GM21423 (cell line): ENCODE data around the gene OR51B2.
A peak's percentile ranks its signal among the peaks of the same experiment; 100 is the strongest.

Source experiments
- ATAC-seq: cut with Tn5 transposase; IDR thresholded peaks from one replicate; pipeline ENCODE4 v1.9.1; 2021; ENCODE audit warnings: mild to moderate bottlenecking, moderate library complexity; ENCODE audit not compliant: unreplicated experiment

Gene OR51B2

DNA sequence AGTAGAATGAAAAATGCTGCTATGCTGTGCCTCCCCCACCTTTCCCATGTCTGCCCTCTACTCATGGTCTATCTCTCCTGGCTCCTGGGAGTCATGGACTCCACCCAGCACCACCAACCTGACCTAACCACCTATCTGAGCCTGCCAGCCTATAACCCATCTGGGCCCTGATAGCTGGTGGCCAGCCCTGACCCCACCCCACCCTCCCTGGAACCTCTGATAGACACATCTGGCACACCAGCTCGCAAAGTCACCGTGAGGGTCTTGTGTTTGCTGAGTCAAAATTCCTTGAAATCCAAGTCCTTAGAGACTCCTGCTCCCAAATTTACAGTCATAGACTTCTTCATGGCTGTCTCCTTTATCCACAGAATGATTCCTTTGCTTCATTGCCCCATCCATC is 39.5 kb downstream of the OR51B2 start:
- no peak for ATAC-seq

DNA sequence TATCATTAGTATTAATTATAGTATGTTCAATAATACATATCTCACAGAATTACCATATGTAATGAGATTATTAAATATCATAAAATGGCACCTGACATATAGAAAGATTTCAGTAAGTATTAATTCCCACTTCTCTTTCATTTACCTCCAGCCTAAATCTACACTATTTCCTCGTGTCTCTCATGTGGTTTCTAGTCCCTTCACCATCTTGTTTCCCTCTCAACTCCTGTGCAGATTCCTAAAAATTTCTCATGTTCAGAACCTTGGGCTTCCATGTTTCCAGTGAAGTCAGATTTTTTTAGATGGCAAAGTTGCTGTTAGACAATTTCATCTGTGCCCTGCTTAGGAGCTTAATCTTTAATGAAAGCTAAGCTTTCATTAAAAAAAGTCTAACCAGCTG is 40.2 kb downstream of the OR51B2 start:
- no peak for ATAC-seq

DNA sequence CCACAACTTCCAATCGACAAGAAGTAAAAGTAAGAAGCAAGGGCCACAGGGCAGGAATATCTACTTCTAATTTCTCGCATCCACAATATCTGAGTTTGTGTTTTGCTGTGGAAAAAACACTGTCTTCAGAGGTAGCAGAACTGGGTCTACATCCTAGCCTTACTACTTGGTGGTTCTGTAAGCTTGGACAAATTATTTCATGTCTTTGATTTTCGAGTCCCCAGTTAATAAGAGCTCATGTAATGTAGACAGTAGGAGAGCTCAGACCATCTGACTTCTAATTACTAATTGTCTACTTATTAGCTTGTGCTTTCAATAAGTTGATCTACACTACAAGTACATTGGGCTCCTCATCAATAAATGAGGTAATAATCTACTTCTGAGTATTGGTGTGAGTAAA is 41.0 kb downstream of the OR51B2 start:
- ATAC-seq: no peak

DNA sequence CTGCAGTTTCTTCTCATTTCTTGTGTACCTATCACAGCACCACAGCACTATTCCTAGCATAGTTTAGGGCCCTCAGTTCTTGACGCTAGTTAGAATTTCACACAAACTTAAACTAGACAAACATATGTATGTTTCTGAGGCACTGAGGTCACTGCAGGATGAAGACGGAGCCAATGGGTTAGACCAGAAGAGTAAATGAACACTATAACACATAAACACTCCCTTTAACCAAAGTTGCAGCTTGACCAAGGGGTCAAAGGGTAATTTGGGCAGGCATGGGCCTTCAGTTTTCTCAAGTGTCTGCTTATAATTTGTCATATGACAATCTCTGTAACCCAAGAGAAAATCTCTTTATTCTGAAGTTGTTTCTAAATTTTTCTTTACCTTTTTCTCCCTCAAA is 41.5 kb downstream of the OR51B2 start:
- no peak for ATAC-seq

DNA sequence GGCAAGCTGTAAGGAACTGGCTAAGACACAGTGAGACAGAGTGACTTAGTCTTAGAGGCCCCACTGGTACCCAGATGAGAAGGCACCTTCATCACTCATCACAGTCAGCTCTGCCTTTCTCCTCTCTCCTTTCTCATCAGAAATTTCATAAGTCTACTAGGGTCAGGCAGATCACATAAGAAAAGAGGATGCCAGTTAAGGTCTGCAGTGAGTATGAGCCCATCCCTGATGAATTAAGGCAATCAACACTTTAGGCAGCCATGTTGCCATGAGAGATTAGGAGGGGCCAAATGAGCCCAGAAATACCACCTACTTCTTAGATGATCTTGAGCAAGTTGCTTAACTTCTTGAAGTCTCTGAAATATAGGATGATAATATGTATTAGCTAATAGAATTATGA is 42.5 kb downstream of the OR51B2 start:
- ATAC-seq: no peak

DNA sequence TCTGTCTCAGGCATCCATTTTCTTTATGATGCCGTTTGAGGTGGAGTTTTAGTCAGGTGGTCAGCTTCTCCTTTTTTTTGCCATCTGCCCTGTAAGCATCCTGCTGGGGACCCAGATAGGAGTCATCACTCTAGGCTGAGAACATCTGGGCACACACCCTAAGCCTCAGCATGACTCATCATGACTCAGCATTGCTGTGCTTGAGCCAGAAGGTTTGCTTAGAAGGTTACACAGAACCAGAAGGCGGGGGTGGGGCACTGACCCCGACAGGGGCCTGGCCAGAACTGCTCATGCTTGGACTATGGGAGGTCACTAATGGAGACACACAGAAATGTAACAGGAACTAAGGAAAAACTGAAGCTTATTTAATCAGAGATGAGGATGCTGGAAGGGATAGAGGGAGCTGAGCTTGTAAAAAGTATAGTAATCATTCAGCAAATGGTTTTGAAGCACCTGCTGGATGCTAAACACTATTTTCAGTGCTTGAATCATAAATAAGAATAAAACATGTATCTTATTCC is 43.5 kb downstream of the OR51B2 start:
- peak; percentile 98 for ATAC-seq

DNA sequence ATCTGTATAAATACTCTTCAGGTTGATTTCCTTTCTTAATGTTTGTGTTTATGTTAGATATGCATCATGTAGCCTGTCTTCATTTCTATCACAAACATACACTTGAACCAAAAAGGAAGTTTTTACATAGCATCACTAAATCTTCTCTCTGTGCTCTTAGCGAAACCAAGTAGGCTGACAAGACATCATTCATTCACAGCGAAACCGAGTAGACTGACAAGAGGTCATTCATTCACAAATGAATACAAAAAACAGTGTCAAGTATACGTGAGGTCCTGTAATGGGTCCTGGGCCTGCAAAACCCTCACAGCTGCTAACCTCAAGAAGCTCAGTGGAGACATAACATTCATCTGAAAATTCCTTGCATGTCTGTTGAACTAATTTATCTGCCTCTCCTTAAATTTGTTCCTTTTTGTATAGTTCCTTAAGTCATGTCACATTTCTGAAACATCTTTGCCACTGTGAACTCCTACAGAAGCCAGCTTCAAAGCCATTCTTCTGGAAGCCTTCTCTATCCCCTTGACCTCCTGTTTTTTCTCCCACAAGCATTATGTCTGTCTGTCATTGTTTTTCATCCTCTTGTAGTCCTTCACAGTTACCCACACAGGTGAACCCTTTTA is 44.5 kb downstream of the OR51B2 start:
- ATAC-seq: no peak

DNA sequence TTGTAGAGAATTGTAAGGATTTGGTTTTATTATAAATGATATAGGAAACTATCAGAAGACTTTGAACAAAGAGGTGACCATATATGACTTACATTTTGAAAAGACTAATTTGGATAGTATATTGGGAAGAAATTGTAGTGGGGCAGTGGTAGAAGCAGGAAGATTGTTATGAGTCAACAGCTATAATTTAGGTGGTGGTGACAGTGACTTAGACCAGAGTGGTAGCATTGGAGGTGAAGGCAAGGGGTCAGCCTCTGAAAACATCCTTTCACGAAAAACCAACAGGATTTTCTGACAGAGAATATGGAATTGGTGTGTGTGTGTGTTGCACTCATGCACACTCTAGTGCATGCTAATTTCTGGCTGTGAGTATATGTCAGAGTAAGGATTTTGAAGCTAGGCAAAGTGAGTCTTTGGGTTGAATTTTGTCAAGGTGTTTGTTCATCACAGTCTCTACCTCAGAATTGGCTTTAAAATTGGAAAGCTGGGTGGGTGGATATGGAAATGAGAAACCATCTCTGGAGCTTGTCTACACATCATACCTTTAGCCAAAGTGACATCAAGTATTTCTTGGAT is 46.2 kb downstream of the OR51B2 start:
- ATAC-seq: no peak

DNA sequence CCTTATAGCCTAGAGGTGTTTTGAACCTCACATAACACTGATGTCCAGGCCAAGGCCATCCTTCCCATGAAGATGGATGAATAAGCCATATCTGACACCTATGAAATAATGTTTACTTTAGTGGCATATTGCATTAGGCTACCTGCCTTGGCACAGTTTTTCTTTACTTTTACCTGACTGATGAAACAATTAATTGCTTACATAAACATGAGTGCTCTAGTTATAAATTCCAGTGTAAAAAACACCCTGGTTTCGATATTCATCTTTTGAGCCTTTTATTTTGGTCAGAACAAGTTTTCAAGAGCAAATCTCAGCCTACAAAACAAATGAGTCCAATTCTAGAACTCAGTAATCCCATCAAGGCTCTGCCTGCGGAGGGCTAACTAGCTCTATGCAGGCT is 47.4 kb downstream of the OR51B2 start:
- ATAC-seq: no peak

DNA sequence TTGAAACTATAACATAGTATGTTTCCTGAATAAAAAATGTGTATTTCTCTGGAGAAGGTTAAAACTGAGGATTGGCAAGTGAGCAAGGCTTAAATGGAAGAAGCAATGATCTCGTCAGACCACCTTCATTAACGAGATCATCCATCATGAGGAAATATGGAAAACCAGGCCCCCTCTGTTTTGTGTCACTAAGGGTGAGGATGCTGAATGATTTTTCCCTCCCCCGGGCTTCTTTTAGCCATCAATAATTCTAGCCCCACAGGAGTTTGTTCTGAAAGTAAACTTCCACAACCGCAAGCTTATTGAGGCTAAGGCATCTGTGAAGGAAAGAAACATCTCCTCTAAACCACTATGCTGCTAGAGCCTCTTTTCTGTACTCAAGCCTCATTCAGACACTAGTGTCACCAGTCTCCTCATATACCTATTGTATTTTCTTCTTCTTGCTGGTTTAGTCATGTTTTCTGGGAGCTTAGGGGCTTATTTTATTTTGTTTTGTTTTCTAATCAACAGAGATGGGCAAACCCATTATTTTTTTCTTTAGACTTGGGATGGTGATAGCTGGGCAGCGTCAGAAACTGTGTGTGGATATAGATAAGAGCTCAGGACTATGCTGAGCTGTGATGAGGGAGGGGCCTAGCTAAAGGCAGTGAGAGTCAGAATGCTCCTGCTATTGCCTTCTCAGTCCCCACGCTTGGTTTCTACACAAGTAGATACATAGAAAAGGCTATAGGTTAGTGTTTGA is 48.6 kb downstream of the OR51B2 start:
- no peak for ATAC-seq

DNA sequence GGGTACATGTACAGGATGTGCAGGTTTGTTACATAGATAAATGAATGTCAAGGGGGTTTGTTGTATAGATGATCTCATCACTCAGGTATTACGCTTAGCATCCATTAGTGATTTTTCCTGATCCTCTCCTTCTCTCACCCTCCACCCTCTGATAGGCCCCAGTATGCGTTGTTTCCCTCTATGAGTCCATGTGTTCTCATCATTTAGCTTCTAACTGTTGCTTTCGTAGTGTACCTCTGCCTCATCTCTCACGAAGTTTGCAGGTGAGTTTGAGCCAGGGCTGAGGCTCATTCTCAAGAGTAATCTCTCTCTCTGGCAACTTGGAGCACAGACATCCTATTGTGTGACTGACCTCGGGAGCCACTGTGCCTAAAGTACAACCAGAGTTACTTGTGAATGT is 49.7 kb downstream of the OR51B2 start:
- no peak for ATAC-seq
